HepG2 (cell line): ENCODE data around the gene EFNA2. TPM values are rescaled to one million over a fixed set of nuclear protein-coding genes. Genes with fewer than 3 reads are reported as not detected.
A peak's percentile ranks its signal among the peaks of the same experiment; 100 is the strongest.

Experiments used
- ATAD3A ChIP-seq: sonication (generic); formaldehyde crosslinking; IDR thresholded peaks from 2 replicates; pipeline ENCODE4 v1.4.0; 2020; ENCODE audit warnings: missing genetic modification reagents
- CENPX ChIP-seq: sonication (generic); formaldehyde crosslinking; IDR thresholded peaks from 2 replicates; pipeline ENCODE4 v1.9.0; 2021; ENCODE audit warnings: mild to moderate bottlenecking, missing genetic modification reagents, moderate library complexity
- ETV5 ChIP-seq: IDR thresholded peaks from 2 replicates; pipeline ENCODE4 v1.6.1; 2018; ENCODE audit warnings: missing biosample characterization, missing genetic modification reagents, inconsistent platforms, borderline replicate concordance
- FOSL2 ChIP-seq: sonication (generic); formaldehyde crosslinking; IDR thresholded peaks from 2 replicates; pipeline ENCODE4 v1.4.0; 2020; ENCODE audit warnings: missing genetic modification reagents
- KAT7 ChIP-seq: IDR thresholded peaks from 2 replicates; pipeline ENCODE4 v1.6.1; 2018; ENCODE audit warnings: borderline replicate concordance, missing compliant biosample characterization
- NR2F2 ChIP-seq: IDR thresholded peaks from 2 replicates; pipeline ENCODE4 v1.6.1; 2012; ENCODE audit warnings: low read depth, inconsistent platforms, borderline replicate concordance
- RARA ChIP-seq: IDR thresholded peaks from 2 replicates; pipeline ENCODE4 v1.6.1; 2016; ENCODE audit warnings: missing genetic modification reagents, missing compliant biosample characterization
- RBFOX2 ChIP-seq: fragments of 200-400 bp; formaldehyde crosslinking; IDR thresholded peaks from 2 replicates; pipeline ENCODE4 v1.6.1; 2017; ENCODE audit warnings: low read depth, mild to moderate bottlenecking, low read length
- SOX5 ChIP-seq: IDR thresholded peaks from 2 replicates; pipeline ENCODE4 v1.6.1; 2016; ENCODE audit warnings: borderline replicate concordance
- TBX2 ChIP-seq: sonication (generic); formaldehyde crosslinking; IDR thresholded peaks from 2 replicates; pipeline ENCODE4 v1.5.0; 2020; ENCODE audit warnings: missing genetic modification reagents, mild to moderate bottlenecking, borderline replicate concordance
- TEAD3 ChIP-seq: optimal IDR thresholded peaks from 2 replicates; pipeline ENCODE3; 2016; ENCODE audit warnings: borderline replicate concordance
- TRIM24 ChIP-seq: sonication (generic); formaldehyde crosslinking; IDR thresholded peaks from 2 replicates; pipeline ENCODE4 v1.8.0; 2022; ENCODE audit warnings: mild to moderate bottlenecking, missing genetic modification reagents
- ZNF121 ChIP-seq: sonication (generic); formaldehyde crosslinking; IDR thresholded peaks from 2 replicates; pipeline ENCODE4 v1.5.0; 2020; ENCODE audit warnings: mild to moderate bottlenecking, missing genetic modification reagents
- ZNF333 ChIP-seq: sonication (generic); formaldehyde crosslinking; IDR thresholded peaks from 2 replicates; pipeline ENCODE4 v1.4.0; 2020; ENCODE audit warnings: mild to moderate bottlenecking, missing genetic modification reagents, borderline replicate concordance
- ZNF589 ChIP-seq: sonication (generic); formaldehyde crosslinking; conservative IDR thresholded peaks from 2 replicates; pipeline ENCODE4 v1.8.0; 2022; ENCODE audit warnings: mild to moderate bottlenecking, moderate library complexity, missing genetic modification reagents
- ZNF781 ChIP-seq: sonication (generic); formaldehyde crosslinking; IDR thresholded peaks from 2 replicates; pipeline ENCODE4 v1.5.1; 2020; ENCODE audit warnings: borderline replicate concordance, mild to moderate bottlenecking, missing genetic modification reagents; ENCODE audit errors: not compliant biosample characterization
- polyA plus RNA-seq, 8 experiments: library from polyadenylated mRNA; depleted of rRNA in 3 of 8; stranded (reverse) in 7 of 8; unstranded in 1 of 8; fragments of >200 nt; fragmentation: Illumina TruSeq in 4 of 8; extraction: Trizol in 4 of 8; gene quantifications; 2 replicates each; pipeline versions ENCODE4 v1.2.1 to v1.2.3, GENCODE V29; 2011 to 2016; ENCODE audit warnings: low read depth in 4 of 8, missing spikeins in 1 of 8, mixed read lengths in 1 of 8; ENCODE audit not compliant: insufficient read depth in 1 of 8
- total RNA-seq, 5 experiments: library from RNA; depleted of rRNA; stranded (reverse); fragments of >200 nt; fragmentation: Illumina TruSeq; extraction: Trizol; gene quantifications; 2 replicates each; pipeline ENCODE4 v1.2.3, GENCODE V29; 2016; ENCODE audit warnings: low read depth in 1 of 5
- TF ChIP-seq, protein P1 (sequence below): sonication (generic); formaldehyde crosslinking; IDR thresholded peaks from 2 replicates; pipeline ENCODE4 v1.4.0; 2020; ENCODE audit warnings: missing genetic modification reagents
- TF ChIP-seq, protein P2 (sequence below): IDR thresholded peaks from 2 replicates; pipeline ENCODE4 v1.6.1; 2012; ENCODE audit warnings: inconsistent platforms
- TF ChIP-seq, protein P3 (sequence below): sonication (generic); formaldehyde crosslinking; IDR thresholded peaks from 2 replicates; pipeline ENCODE4 v1.5.0; 2020; ENCODE audit warnings: mild to moderate bottlenecking, missing genetic modification reagents, moderate library complexity
- TF ChIP-seq, protein P4 (sequence below): sonication (generic); formaldehyde crosslinking; IDR thresholded peaks from 2 replicates; pipeline ENCODE4 v1.5.0; 2020; ENCODE audit warnings: mild to moderate bottlenecking, missing genetic modification reagents
- TF ChIP-seq, protein P5 (sequence below): sonication (generic); formaldehyde crosslinking; IDR thresholded peaks from 2 replicates; pipeline ENCODE4 v1.5.1; 2020; ENCODE audit warnings: mild to moderate bottlenecking, missing genetic modification reagents, borderline replicate concordance

The EFNA2 gene
- total and polyA plus RNA-seq, 2 of the 13 experiments (the other 11 are each of a cell fraction or from before 2014, with no cell fraction given), result 6.0 to 9.9 TPM

DNA sequence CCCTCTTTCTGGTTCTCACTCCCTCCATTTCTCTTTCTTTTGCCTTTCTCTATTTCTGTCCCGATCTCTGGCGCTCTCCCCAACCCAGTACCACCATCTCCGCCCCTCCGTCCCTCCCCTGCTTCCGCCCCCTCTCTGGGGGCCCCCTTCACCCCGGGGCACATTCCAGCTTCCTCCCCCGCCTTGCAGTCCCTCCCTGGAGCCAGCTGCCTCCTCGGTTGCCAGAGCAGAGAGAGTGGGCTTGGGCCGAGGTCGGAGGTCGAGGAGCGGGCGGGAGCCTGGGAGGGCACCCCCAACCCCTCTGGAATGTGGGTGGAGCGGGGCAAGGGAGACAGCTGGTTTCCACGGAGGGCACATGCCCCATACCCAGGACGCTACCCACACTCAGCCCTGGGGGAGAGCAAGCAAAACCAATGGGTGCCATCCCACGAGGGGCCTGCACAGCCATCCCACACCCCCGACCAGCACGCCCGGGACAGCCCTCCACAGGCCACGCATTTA is 23.0 kb upstream of the EFNA2 start (continued):
- TF ChIP-seq, protein P1, sequence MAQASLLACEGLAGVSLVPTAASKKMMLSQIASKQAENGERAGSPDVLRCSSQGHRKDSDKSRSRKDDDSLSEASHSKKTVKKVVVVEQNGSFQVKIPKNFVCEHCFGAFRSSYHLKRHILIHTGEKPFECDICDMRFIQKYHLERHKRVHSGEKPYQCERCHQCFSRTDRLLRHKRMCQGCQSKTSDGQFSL (CRISPR knock-in tag), result 0 out of 2 replicates have a peak, but pooled peaks have one; percentile 56
- TF ChIP-seq ZNF333 (CRISPR knock-in tag), result no peak
- TF ChIP-seq, protein P2, sequence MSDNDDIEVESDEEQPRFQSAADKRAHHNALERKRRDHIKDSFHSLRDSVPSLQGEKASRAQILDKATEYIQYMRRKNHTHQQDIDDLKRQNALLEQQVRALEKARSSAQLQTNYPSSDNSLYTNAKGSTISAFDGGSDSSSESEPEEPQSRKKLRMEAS, result peak; percentile 39; the same call in 1 of the 2 replicates
- 0 out of 2 replicates have a peak, but pooled peaks have one; percentile 24 for TF ChIP-seq FOSL2
- no peak for TF ChIP-seq ATAD3A (CRISPR knock-in tag)
- no peak for TF ChIP-seq TBX2 (CRISPR knock-in tag)
- peak; percentile 84 for TF ChIP-seq TEAD3 (CRISPR knock-in tag)
- 0 out of 2 replicates have a peak, but pooled peaks have one; percentile 7 for TF ChIP-seq ZNF121 (CRISPR knock-in tag)
- TF ChIP-seq ZNF781 (CRISPR knock-in tag), result no peak
- TF ChIP-seq, protein P3, sequence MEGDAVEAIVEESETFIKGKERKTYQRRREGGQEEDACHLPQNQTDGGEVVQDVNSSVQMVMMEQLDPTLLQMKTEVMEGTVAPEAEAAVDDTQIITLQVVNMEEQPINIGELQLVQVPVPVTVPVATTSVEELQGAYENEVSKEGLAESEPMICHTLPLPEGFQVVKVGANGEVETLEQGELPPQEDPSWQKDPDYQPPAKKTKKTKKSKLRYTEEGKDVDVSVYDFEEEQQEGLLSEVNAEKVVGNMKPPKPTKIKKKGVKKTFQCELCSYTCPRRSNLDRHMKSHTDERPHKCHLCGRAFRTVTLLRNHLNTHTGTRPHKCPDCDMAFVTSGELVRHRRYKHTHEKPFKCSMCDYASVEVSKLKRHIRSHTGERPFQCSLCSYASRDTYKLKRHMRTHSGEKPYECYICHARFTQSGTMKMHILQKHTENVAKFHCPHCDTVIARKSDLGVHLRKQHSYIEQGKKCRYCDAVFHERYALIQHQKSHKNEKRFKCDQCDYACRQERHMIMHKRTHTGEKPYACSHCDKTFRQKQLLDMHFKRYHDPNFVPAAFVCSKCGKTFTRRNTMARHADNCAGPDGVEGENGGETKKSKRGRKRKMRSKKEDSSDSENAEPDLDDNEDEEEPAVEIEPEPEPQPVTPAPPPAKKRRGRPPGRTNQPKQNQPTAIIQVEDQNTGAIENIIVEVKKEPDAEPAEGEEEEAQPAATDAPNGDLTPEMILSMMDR (CRISPR knock-in tag), result no peak
- TF ChIP-seq ZNF589, result no peak
- TF ChIP-seq ETV5 (CRISPR knock-in tag), result peak; percentile 72
- TF ChIP-seq, protein P4, sequence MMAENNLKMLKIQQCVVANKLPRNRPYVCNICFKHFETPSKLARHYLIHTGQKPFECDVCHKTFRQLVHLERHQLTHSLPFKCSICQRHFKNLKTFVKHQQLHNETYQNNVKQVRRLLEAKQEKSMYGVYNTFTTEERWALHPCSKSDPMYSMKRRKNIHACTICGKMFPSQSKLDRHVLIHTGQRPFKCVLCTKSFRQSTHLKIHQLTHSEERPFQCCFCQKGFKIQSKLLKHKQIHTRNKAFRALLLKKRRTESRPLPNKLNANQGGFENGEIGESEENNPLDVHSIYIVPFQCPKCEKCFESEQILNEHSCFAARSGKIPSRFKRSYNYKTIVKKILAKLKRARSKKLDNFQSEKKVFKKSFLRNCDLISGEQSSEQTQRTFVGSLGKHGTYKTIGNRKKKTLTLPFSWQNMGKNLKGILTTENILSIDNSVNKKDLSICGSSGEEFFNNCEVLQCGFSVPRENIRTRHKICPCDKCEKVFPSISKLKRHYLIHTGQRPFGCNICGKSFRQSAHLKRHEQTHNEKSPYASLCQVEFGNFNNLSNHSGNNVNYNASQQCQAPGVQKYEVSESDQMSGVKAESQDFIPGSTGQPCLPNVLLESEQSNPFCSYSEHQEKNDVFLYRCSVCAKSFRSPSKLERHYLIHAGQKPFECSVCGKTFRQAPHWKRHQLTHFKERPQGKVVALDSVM (CRISPR knock-in tag), result 0 out of 2 replicates have a peak, but pooled peaks have one; percentile 12
- no peak for TF ChIP-seq KAT7 (CRISPR knock-in tag)
- 0 out of 2 replicates have a peak, but pooled peaks have one; percentile 17 for TF ChIP-seq SOX5 (CRISPR knock-in tag)
- TF ChIP-seq RARA, result peak; percentile 40; the same call in 1 of the 2 replicates
- no peak for TF ChIP-seq CENPX (CRISPR knock-in tag)
- 0 out of 2 replicates have a peak, but pooled peaks have one; percentile 26 for TF ChIP-seq NR2F2
- TF ChIP-seq TRIM24 (CRISPR knock-in tag), result no peak
- TF ChIP-seq, protein P5, sequence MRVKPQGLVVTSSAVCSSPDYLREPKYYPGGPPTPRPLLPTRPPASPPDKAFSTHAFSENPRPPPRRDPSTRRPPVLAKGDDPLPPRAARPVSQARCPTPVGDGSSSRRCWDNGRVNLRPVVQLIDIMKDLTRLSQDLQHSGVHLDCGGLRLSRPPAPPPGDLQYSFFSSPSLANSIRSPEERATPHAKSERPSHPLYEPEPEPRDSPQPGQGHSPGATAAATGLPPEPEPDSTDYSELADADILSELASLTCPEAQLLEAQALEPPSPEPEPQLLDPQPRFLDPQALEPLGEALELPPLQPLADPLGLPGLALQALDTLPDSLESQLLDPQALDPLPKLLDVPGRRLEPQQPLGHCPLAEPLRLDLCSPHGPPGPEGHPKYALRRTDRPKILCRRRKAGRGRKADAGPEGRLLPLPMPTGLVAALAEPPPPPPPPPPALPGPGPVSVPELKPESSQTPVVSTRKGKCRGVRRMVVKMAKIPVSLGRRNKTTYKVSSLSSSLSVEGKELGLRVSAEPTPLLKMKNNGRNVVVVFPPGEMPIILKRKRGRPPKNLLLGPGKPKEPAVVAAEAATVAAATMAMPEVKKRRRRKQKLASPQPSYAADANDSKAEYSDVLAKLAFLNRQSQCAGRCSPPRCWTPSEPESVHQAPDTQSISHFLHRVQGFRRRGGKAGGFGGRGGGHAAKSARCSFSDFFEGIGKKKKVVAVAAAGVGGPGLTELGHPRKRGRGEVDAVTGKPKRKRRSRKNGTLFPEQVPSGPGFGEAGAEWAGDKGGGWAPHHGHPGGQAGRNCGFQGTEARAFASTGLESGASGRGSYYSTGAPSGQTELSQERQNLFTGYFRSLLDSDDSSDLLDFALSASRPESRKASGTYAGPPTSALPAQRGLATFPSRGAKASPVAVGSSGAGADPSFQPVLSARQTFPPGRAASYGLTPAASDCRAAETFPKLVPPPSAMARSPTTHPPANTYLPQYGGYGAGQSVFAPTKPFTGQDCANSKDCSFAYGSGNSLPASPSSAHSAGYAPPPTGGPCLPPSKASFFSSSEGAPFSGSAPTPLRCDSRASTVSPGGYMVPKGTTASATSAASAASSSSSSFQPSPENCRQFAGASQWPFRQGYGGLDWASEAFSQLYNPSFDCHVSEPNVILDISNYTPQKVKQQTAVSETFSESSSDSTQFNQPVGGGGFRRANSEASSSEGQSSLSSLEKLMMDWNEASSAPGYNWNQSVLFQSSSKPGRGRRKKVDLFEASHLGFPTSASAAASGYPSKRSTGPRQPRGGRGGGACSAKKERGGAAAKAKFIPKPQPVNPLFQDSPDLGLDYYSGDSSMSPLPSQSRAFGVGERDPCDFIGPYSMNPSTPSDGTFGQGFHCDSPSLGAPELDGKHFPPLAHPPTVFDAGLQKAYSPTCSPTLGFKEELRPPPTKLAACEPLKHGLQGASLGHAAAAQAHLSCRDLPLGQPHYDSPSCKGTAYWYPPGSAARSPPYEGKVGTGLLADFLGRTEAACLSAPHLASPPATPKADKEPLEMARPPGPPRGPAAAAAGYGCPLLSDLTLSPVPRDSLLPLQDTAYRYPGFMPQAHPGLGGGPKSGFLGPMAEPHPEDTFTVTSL (CRISPR knock-in tag), result no peak
- TF ChIP-seq RBFOX2, result peak; percentile 2; the same call in 1 of the 2 replicates
